K562 (cell line): Measurements from ENCODE around the gene ALDOC. TPM values are rescaled to one million over a fixed set of nuclear protein-coding genes. Genes with fewer than 3 reads are reported as not detected.
A peak's percentile ranks its signal among the peaks of the same experiment; 100 is the strongest.

Experiments used
- CBFA2T2 ChIP-seq: fragments of 450-650 bp; conservative IDR thresholded peaks from 2 replicates; pipeline ENCODE4 v1.6.1; 2017; ENCODE audit warnings: mild to moderate bottlenecking
- DDX20 ChIP-seq: fragments of 450-650 bp; IDR thresholded peaks from 2 replicates; pipeline ENCODE4 v1.6.1; 2016; ENCODE audit warnings: missing genetic modification characterization, low read depth, mild to moderate bottlenecking, missing compliant biosample characterization, moderate library complexity
- GTF2E2 ChIP-seq: fragments of 200-800 bp; sonication (Bioruptor generic); IDR thresholded peaks from 2 replicates; pipeline ENCODE4 v1.6.1; 2016; ENCODE audit warnings: missing genetic modification characterization, missing compliant biosample characterization
- KDM2B ChIP-seq: fragments of 250-450 bp; sonication (Bioruptor Pico); IDR thresholded peaks from 2 replicates; pipeline ENCODE4 v1.8.0; 2021; ENCODE audit warnings: mild to moderate bottlenecking, moderate library complexity
- KLF16 ChIP-seq: IDR thresholded peaks from 2 replicates; pipeline ENCODE4 v1.6.1; 2016; ENCODE audit warnings: antibody characterized with exemption
- MEF2A ChIP-seq: IDR thresholded peaks from 2 replicates; pipeline ENCODE4 v1.6.1; 2011; ENCODE audit warnings: low read depth, mild to moderate bottlenecking, low read length, moderate library complexity; ENCODE audit not compliant: control insufficient read depth
- NRF1 ChIP-seq, 2 experiments: fragments of 450-650 bp; IDR thresholded peaks in 1 of 2; conservative IDR thresholded peaks in 1 of 2; 2 replicates each; pipeline ENCODE4 v1.6.1; 2014; ENCODE audit warnings: mild to moderate bottlenecking in 2 of 2
- PCBP1 ChIP-seq: fragments of 200-400 bp; formaldehyde crosslinking; IDR thresholded peaks from 2 replicates; pipeline ENCODE4 v1.6.1; 2018; ENCODE audit warnings: mild to moderate bottlenecking, low read depth, low read length; ENCODE audit not compliant: poor library complexity, severe bottlenecking
- POLR2A ChIP-seq: fragments of 450-650 bp; conservative IDR thresholded peaks from 2 replicates; pipeline ENCODE4 v1.6.1; 2016
- SMARCC2 ChIP-seq: fragments of 450-650 bp; IDR thresholded peaks from 2 replicates; pipeline ENCODE4 v1.6.1; 2017; ENCODE audit warnings: antibody characterized with exemption, moderate library complexity, mild to moderate bottlenecking, low read depth
- TARDBP ChIP-seq: fragments of 450-650 bp; IDR thresholded peaks from 2 replicates; pipeline ENCODE4 v1.6.1; 2016
- ZC3H8 ChIP-seq: fragments of 450-650 bp; IDR thresholded peaks from 2 replicates; pipeline ENCODE4 v1.6.1; 2017
- ZNF695 ChIP-seq: fragments of 450-650 bp; formaldehyde crosslinking; IDR thresholded peaks from 2 replicates; pipeline ENCODE4 v1.4.0; 2020; ENCODE audit warnings: mild to moderate bottlenecking, moderate library complexity
- polyA plus RNA-seq, 8 experiments: library from polyadenylated mRNA; depleted of rRNA in 4 of 8; stranded (reverse) in 5 of 8; unstranded in 3 of 8; fragments of >200 nt; fragmentation: Nextera tagmentation in 2 of 8; fragmentation: Illumina TruSeq in 1 of 8; extraction: Ambion mirVana in 2 of 8; extraction: Trizol in 1 of 8; gene quantifications; 2 replicates each; pipeline versions ENCODE4 v1.2.1 to v1.2.3, GENCODE V29; 2011 to 2014; ENCODE audit warnings: inconsistent platforms in 1 of 8, missing spikeins in 1 of 8
- total RNA-seq, 7 experiments: library from RNA; depleted of rRNA in 6 of 7; stranded (reverse); fragments of >200 nt in 6 of 7; fragmentation: Illumina TruSeq in 2 of 7; extraction: Trizol in 2 of 7; gene quantifications; 2 replicates each; pipeline versions ENCODE4 v1.2.1 to v1.2.3, GENCODE V29; 2011 to 2021; ENCODE audit warnings: low replicate concordance in 1 of 7
- TF ChIP-seq, protein P1 (sequence below): sonication (generic); formaldehyde crosslinking; IDR thresholded peaks from 2 replicates; pipeline ENCODE4 v1.8.1; 2022; ENCODE audit warnings: missing genetic modification reagents
- TF ChIP-seq, protein P2 (sequence below): fragments of 450-650 bp; IDR thresholded peaks from 2 replicates; pipeline ENCODE4 v1.6.1; 2016; ENCODE audit warnings: low read depth, mild to moderate bottlenecking, moderate library complexity
- TF ChIP-seq, protein P3 (sequence below): sonication (generic); formaldehyde crosslinking; IDR thresholded peaks from 2 replicates; pipeline ENCODE4 v1.8.1; 2023; ENCODE audit warnings: mild to moderate bottlenecking, missing genetic modification reagents
- TF ChIP-seq, protein P4 (sequence below): sonication (generic); formaldehyde crosslinking; IDR thresholded peaks from 2 replicates; pipeline ENCODE4 v1.8.0; 2022; ENCODE audit warnings: mild to moderate bottlenecking, missing genetic modification reagents

The ALDOC gene
- total and polyA plus RNA-seq, 9 of the 15 experiments (the other 6 are each of a cell fraction or from before 2014, with no cell fraction given) = 43.2 to 263 (median 99.2) TPM

DNA sequence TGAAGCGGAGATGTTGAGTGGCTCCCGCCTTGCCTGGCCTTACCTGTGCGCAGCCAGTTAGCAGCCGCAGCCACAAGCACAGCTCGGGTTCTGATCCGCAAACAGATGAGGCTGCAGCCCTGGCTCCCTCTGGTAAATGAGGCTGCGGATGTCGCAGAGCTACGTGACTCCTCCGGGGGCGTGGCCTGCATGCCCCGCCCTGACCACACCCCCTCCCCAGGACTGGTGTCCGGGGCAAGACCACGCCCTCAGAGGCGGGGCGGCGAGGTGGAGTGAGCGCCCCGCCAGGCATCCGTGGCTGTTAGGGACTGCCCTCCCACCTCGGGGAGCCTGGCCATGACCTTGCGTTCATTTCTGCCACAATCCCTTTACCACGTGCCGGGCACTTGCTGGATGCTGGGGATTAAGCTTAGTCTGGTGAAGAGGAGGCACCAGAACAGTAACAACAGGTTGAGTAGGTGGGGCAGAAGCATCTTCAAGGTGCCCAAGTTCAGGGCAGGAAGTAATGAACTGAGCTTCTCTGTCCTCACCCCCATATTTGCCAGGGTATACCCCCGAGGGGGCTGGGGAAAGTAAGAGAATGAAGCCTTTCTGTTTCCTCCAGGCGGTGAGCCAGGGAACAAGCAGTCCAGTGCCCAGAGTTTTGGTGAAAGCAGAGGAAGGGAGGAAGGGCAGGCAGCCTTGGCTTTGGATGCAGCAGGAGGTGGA lies at the start of gene ALDOC (continued):
- TF ChIP-seq POLR2A (peak; percentile 98), KLF16 (no peak), MEF2A (no peak), KDM2B (CRISPR knock-in tag) (no peak), CBFA2T2 (no peak), TARDBP (no peak), ZC3H8 (no peak), PCBP1 (no peak), GTF2E2 (no peak), NRF1 (conservative IDR thresholded peaks at IDR 0.05 in 1 of 2, IDR thresholded peaks at IDR 0.05 in 1 of 2) (peak; percentile 79 to 84), SMARCC2 (no peak), DDX20 (tag) (no peak), ZNF695 (CRISPR knock-in tag) (no peak)
- TF ChIP-seq, protein P1, sequence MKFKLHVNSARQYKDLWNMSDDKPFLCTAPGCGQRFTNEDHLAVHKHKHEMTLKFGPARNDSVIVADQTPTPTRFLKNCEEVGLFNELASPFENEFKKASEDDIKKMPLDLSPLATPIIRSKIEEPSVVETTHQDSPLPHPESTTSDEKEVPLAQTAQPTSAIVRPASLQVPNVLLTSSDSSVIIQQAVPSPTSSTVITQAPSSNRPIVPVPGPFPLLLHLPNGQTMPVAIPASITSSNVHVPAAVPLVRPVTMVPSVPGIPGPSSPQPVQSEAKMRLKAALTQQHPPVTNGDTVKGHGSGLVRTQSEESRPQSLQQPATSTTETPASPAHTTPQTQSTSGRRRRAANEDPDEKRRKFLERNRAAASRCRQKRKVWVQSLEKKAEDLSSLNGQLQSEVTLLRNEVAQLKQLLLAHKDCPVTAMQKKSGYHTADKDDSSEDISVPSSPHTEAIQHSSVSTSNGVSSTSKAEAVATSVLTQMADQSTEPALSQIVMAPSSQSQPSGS (CRISPR knock-in tag) = no peak
- TF ChIP-seq, protein P2, sequence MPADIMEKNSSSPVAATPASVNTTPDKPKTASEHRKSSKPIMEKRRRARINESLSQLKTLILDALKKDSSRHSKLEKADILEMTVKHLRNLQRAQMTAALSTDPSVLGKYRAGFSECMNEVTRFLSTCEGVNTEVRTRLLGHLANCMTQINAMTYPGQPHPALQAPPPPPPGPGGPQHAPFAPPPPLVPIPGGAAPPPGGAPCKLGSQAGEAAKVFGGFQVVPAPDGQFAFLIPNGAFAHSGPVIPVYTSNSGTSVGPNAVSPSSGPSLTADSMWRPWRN = no peak
- TF ChIP-seq, protein P3, sequence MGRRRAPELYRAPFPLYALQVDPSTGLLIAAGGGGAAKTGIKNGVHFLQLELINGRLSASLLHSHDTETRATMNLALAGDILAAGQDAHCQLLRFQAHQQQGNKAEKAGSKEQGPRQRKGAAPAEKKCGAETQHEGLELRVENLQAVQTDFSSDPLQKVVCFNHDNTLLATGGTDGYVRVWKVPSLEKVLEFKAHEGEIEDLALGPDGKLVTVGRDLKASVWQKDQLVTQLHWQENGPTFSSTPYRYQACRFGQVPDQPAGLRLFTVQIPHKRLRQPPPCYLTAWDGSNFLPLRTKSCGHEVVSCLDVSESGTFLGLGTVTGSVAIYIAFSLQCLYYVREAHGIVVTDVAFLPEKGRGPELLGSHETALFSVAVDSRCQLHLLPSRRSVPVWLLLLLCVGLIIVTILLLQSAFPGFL (CRISPR knock-in tag) = no peak
- TF ChIP-seq, protein P4, sequence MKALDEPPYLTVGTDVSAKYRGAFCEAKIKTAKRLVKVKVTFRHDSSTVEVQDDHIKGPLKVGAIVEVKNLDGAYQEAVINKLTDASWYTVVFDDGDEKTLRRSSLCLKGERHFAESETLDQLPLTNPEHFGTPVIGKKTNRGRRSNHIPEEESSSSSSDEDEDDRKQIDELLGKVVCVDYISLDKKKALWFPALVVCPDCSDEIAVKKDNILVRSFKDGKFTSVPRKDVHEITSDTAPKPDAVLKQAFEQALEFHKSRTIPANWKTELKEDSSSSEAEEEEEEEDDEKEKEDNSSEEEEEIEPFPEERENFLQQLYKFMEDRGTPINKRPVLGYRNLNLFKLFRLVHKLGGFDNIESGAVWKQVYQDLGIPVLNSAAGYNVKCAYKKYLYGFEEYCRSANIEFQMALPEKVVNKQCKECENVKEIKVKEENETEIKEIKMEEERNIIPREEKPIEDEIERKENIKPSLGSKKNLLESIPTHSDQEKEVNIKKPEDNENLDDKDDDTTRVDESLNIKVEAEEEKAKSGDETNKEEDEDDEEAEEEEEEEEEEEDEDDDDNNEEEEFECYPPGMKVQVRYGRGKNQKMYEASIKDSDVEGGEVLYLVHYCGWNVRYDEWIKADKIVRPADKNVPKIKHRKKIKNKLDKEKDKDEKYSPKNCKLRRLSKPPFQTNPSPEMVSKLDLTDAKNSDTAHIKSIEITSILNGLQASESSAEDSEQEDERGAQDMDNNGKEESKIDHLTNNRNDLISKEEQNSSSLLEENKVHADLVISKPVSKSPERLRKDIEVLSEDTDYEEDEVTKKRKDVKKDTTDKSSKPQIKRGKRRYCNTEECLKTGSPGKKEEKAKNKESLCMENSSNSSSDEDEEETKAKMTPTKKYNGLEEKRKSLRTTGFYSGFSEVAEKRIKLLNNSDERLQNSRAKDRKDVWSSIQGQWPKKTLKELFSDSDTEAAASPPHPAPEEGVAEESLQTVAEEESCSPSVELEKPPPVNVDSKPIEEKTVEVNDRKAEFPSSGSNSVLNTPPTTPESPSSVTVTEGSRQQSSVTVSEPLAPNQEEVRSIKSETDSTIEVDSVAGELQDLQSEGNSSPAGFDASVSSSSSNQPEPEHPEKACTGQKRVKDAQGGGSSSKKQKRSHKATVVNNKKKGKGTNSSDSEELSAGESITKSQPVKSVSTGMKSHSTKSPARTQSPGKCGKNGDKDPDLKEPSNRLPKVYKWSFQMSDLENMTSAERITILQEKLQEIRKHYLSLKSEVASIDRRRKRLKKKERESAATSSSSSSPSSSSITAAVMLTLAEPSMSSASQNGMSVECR (CRISPR knock-in tag) = peak; percentile 57; the same call in 1 of the 2 replicates
